ENCODE results near the gene AGAP1. TPM values are rescaled to one million over a fixed set of nuclear protein-coding genes. Genes with fewer than 3 reads are reported as not detected.

Gene AGAP1
- total and polyA plus RNA-seq, 2 donors from 2014 or later: 8.1 to 44.5 TPM

- H3K9me3 ChIP-seq (ENCODE audit: control insufficient read depth in 2 of 3, insufficient read depth in 1 of 3, low read length in 3 of 3): no peaks in the 10 kb centered on the region
- no peaks in the 10 kb centered on the region for H3K36me3 ChIP-seq (ENCODE audit: control insufficient read depth in 2 of 3, insufficient read depth in 3 of 3, low read length in 3 of 3)
- H3K9ac ChIP-seq (ENCODE audit: low read length in 3 of 3): no peak overlapping the region
- peaks cover 0 to 38% (median 36%) of the 10 kb centered on the region in 3 donors for H3K4me1 ChIP-seq (ENCODE audit: control insufficient read depth in 2 of 3, insufficient read depth in 2 of 3, low read depth in 1 of 3, low read length in 3 of 3)
- DNase-seq (peak in 1 of 5 donors; percentile 74), FAIRE-seq (no peak)
- no peak for TF ChIP-seq CTCF (IDR thresholded peaks at IDR 0.05; ENCODE audit: borderline replicate concordance, extremely low read depth, insufficient read depth)
- peak overlapping the region in 1 of 3 donors; percentile 21 for H3K4me3 ChIP-seq (ENCODE audit: low read length in 3 of 3)
- intact Hi-C loops (cut with DNase I): no loop called here
- no peaks in the 10 kb centered on the region for H3K27me3 ChIP-seq (ENCODE audit: control insufficient read depth, insufficient read depth, low read length)
- peak overlapping the region in 1 of 2 donors; percentile 16 for H3K27ac ChIP-seq (ENCODE audit: low read depth in 2 of 2, low read length in 2 of 2)
These were observed 59.9 kb downstream of the AGAP1 start for GRCh38 chr2:235553696-235554100.

GRCh38 chr2:235554385-235554784, 60.5 kb downstream of the AGAP1 start:
- no peaks in the 10 kb centered on the region for H3K36me3 ChIP-seq (ENCODE audit: control insufficient read depth in 2 of 3, insufficient read depth in 3 of 3, low read length in 3 of 3)
- peaks cover 0 to 38% (median 36%) of the 10 kb centered on the region in 3 donors for H3K4me1 ChIP-seq (ENCODE audit: control insufficient read depth in 2 of 3, insufficient read depth in 2 of 3, low read depth in 1 of 3, low read length in 3 of 3)
- H3K4me3 ChIP-seq (ENCODE audit: low read length in 3 of 3): no peak overlapping the region
- no peaks in the 10 kb centered on the region for H3K27me3 ChIP-seq (ENCODE audit: control insufficient read depth, insufficient read depth, low read length)
- H3K9me3 ChIP-seq (ENCODE audit: control insufficient read depth in 2 of 3, insufficient read depth in 1 of 3, low read length in 3 of 3): no peaks in the 10 kb centered on the region
- no peak for TF ChIP-seq CTCF (IDR thresholded peaks at IDR 0.05; ENCODE audit: borderline replicate concordance, extremely low read depth, insufficient read depth)
- intact Hi-C loops (cut with DNase I): no loop called here
- FAIRE-seq: no peak
- peak in 1 of 5 donors; percentile 19 for DNase-seq
- H3K9ac ChIP-seq (ENCODE audit: low read length in 3 of 3): no peak overlapping the region
- no peak overlapping the region for H3K27ac ChIP-seq (ENCODE audit: low read depth in 2 of 2, low read length in 2 of 2)

GRCh38 chr2:235554936-235555335, 61.1 kb downstream of the AGAP1 start:
- no peak overlapping the region for H3K9ac ChIP-seq (ENCODE audit: low read length in 3 of 3)
- no peak overlapping the region for H3K4me3 ChIP-seq (ENCODE audit: low read length in 3 of 3)
- H3K9me3 ChIP-seq (ENCODE audit: control insufficient read depth in 2 of 3, insufficient read depth in 1 of 3, low read length in 3 of 3): no peaks in the 10 kb centered on the region
- FAIRE-seq: no peak
- TF ChIP-seq CTCF (IDR thresholded peaks at IDR 0.05; ENCODE audit: borderline replicate concordance, extremely low read depth, insufficient read depth): no peak
- no peak overlapping the region for H3K27ac ChIP-seq (ENCODE audit: low read depth in 2 of 2, low read length in 2 of 2)
- H3K4me1 ChIP-seq (ENCODE audit: control insufficient read depth in 2 of 3, insufficient read depth in 2 of 3, low read depth in 1 of 3, low read length in 3 of 3): peaks cover 0 to 38% (median 36%) of the 10 kb centered on the region in 3 donors
- peak in 1 of 5 donors; percentile 54 for DNase-seq
- H3K27me3 ChIP-seq (ENCODE audit: control insufficient read depth, insufficient read depth, low read length): no peaks in the 10 kb centered on the region
- no peaks in the 10 kb centered on the region for H3K36me3 ChIP-seq (ENCODE audit: control insufficient read depth in 2 of 3, insufficient read depth in 3 of 3, low read length in 3 of 3)
- intact Hi-C loops (cut with DNase I): no loop called here

DNA sequence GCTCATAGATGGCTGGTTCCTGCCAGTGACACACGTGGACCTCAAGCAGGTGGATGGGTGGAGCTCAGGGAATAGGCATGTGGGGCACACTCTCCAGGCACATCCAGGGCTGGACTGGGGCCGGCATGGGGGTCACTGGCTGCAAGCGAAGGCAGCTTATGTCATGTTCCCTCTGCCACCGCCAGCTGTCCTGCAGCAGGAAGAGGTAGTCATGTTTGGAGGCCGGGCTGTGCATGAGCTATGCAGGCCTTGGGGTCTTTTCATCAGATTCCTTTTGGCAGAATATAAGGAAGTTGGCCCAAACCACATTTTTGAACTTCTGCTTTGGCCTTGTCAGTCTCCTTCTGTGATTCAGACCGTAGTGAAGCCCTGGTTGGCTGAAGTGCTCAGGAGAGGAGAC, 61.5 kb downstream of the AGAP1 start:
- DNase-seq: peak in 1 of 5 donors; percentile 69
- intact Hi-C loops (cut with DNase I): no loop called here
- peak overlapping the region in 1 of 2 donors; percentile 13 for H3K27ac ChIP-seq (ENCODE audit: low read depth in 2 of 2, low read length in 2 of 2)
- no peaks in the 10 kb centered on the region for H3K36me3 ChIP-seq (ENCODE audit: control insufficient read depth in 2 of 3, insufficient read depth in 3 of 3, low read length in 3 of 3)
- FAIRE-seq: no peak
- H3K9ac ChIP-seq (ENCODE audit: low read length in 3 of 3): no peak overlapping the region
- no peak for TF ChIP-seq CTCF (IDR thresholded peaks at IDR 0.05; ENCODE audit: borderline replicate concordance, extremely low read depth, insufficient read depth)
- no peak overlapping the region for H3K4me3 ChIP-seq (ENCODE audit: low read length in 3 of 3)
- no peaks in the 10 kb centered on the region for H3K9me3 ChIP-seq (ENCODE audit: control insufficient read depth in 2 of 3, insufficient read depth in 1 of 3, low read length in 3 of 3)
- peaks cover 0 to 38% (median 37%) of the 10 kb centered on the region in 3 donors for H3K4me1 ChIP-seq (ENCODE audit: control insufficient read depth in 2 of 3, insufficient read depth in 2 of 3, low read depth in 1 of 3, low read length in 3 of 3)
- H3K27me3 ChIP-seq (ENCODE audit: control insufficient read depth, insufficient read depth, low read length): no peaks in the 10 kb centered on the region

Data from kidney (tissue), 14 donors.